ENCODE measurements around the gene RAB3A.

Gene RAB3A

GRCh38 chr19:18176367-18177310, 27.2 kb downstream of the RAB3A start:
- H3K27ac ChIP-seq (ENCODE audit: low read depth, low read length, severe bottlenecking): no peak overlapping the region
- H3K9me3 ChIP-seq (ENCODE audit: control insufficient read depth, low read length): no peaks in the 10 kb centered on the region
- H3K36me3 ChIP-seq (ENCODE audit: control insufficient read depth, insufficient read depth, low read length): no peaks in the 10 kb centered on the region
- 92 to 95% methylated on average over 12 to 17 of the region's 19 CpGs for WGBS, 2 experiments (ENCODE audit: insufficient coverage in 2 of 2)
- H3K4me3 ChIP-seq (ENCODE audit: extremely low read depth, insufficient read depth, low read length, poor library complexity, severe bottlenecking): no peak overlapping the region
- H3K4me1 ChIP-seq (ENCODE audit: control insufficient read depth, insufficient read depth, low read length, poor library complexity, severe bottlenecking): no peaks in the 10 kb centered on the region

GRCh38 chr19:18174983-18175382, 28.9 kb downstream of the RAB3A start:
- Histone ChIP-seq H3K27ac (ENCODE audit: low read depth, low read length, severe bottlenecking) (no peak overlapping the region), H3K36me3 (ENCODE audit: control insufficient read depth, insufficient read depth, low read length) (peaks cover 6% of the 10 kb centered on the region), H3K4me1 (ENCODE audit: control insufficient read depth, insufficient read depth, low read length, poor library complexity, severe bottlenecking) (no peaks in the 10 kb centered on the region), H3K4me3 (ENCODE audit: extremely low read depth, insufficient read depth, low read length, poor library complexity, severe bottlenecking) (no peak overlapping the region), H3K9me3 (ENCODE audit: control insufficient read depth, low read length) (no peaks in the 10 kb centered on the region)
- 94% methylated on average over 10 to 11 of the region's 11 CpGs for WGBS, 2 experiments (ENCODE audit: insufficient coverage in 2 of 2)

- Histone ChIP-seq H3K36me3 (ENCODE audit: control insufficient read depth, insufficient read depth, low read length) (peaks cover 16% of the 10 kb centered on the region), H3K4me3 (ENCODE audit: extremely low read depth, insufficient read depth, low read length, poor library complexity, severe bottlenecking) (peak within 1 kb of the TSS; percentile 27), H3K9me3 (ENCODE audit: control insufficient read depth, low read length) (no peaks in the 10 kb centered on the region), H3K27ac (ENCODE audit: low read depth, low read length, severe bottlenecking) (no peak within 1 kb of the TSS), H3K4me1 (ENCODE audit: control insufficient read depth, insufficient read depth, low read length, poor library complexity, severe bottlenecking) (no peaks in the 10 kb centered on the region)
- 3 to 5% methylated on average over 40 to 44 of the region's 47 CpGs for WGBS, 2 experiments (ENCODE audit: insufficient coverage in 2 of 2)
These were observed 30.1 kb downstream of the RAB3A start, which contains the start of gene IFI30 for GRCh38 chr19:18173572-18174288. Gene IFI30 (plus strand): TSS chr19:18173813. CDS start chr19:18173842, 29 bp downstream.

GRCh38 chr19:18173054-18173571, 30.7 kb downstream of the RAB3A start:
- no peaks in the 10 kb centered on the region for H3K9me3 ChIP-seq (ENCODE audit: control insufficient read depth, low read length)
- WGBS, 2 experiments (ENCODE audit: insufficient coverage in 2 of 2): 84 to 86% methylated on average over 10 to 13 of the region's 18 CpGs
- no peaks in the 10 kb centered on the region for H3K4me1 ChIP-seq (ENCODE audit: control insufficient read depth, insufficient read depth, low read length, poor library complexity, severe bottlenecking)
- no peak overlapping the region for H3K27ac ChIP-seq (ENCODE audit: low read depth, low read length, severe bottlenecking)
- H3K4me3 ChIP-seq (ENCODE audit: extremely low read depth, insufficient read depth, low read length, poor library complexity, severe bottlenecking): no peak overlapping the region
- peaks cover 21% of the 10 kb centered on the region for H3K36me3 ChIP-seq (ENCODE audit: control insufficient read depth, insufficient read depth, low read length)

GRCh38 chr19:18172331-18173053, 31.4 kb downstream of the RAB3A start:
- H3K27ac ChIP-seq (ENCODE audit: low read depth, low read length, severe bottlenecking): no peak overlapping the region
- no peak overlapping the region for H3K4me3 ChIP-seq (ENCODE audit: extremely low read depth, insufficient read depth, low read length, poor library complexity, severe bottlenecking)
- H3K36me3 ChIP-seq (ENCODE audit: control insufficient read depth, insufficient read depth, low read length): peaks cover 26% of the 10 kb centered on the region
- H3K9me3 ChIP-seq (ENCODE audit: control insufficient read depth, low read length): no peaks in the 10 kb centered on the region
- no peaks in the 10 kb centered on the region for H3K4me1 ChIP-seq (ENCODE audit: control insufficient read depth, insufficient read depth, low read length, poor library complexity, severe bottlenecking)
- WGBS, 2 experiments (ENCODE audit: insufficient coverage in 2 of 2): 85 to 86% methylated on average over 5 to 6 of the region's 7 CpGs

- Histone ChIP-seq H3K36me3 (ENCODE audit: control insufficient read depth, insufficient read depth, low read length) (peaks cover 30% of the 10 kb centered on the region), H3K27ac (ENCODE audit: low read depth, low read length, severe bottlenecking) (no peak overlapping the region), H3K4me3 (ENCODE audit: extremely low read depth, insufficient read depth, low read length, poor library complexity, severe bottlenecking) (no peak overlapping the region), H3K4me1 (ENCODE audit: control insufficient read depth, insufficient read depth, low read length, poor library complexity, severe bottlenecking) (no peaks in the 10 kb centered on the region), H3K9me3 (ENCODE audit: control insufficient read depth, low read length) (no peaks in the 10 kb centered on the region)
- 87 to 92% methylated on average over 6 to 8 of the region's 8 CpGs for WGBS, 2 experiments (ENCODE audit: insufficient coverage in 2 of 2)
These were observed 32.1 kb downstream of the RAB3A start for GRCh38 chr19:18171605-18172327.

GRCh38 chr19:18170714-18171255, 33.1 kb downstream of the RAB3A start:
- H3K4me1 ChIP-seq (ENCODE audit: control insufficient read depth, insufficient read depth, low read length, poor library complexity, severe bottlenecking): no peaks in the 10 kb centered on the region
- H3K9me3 ChIP-seq (ENCODE audit: control insufficient read depth, low read length): no peaks in the 10 kb centered on the region
- H3K4me3 ChIP-seq (ENCODE audit: extremely low read depth, insufficient read depth, low read length, poor library complexity, severe bottlenecking): no peak overlapping the region
- H3K36me3 ChIP-seq (ENCODE audit: control insufficient read depth, insufficient read depth, low read length): peaks cover 34% of the 10 kb centered on the region
- H3K27ac ChIP-seq (ENCODE audit: low read depth, low read length, severe bottlenecking): no peak overlapping the region
- 87 to 89% methylated on average over 8 to 13 of the region's 16 CpGs for WGBS, 2 experiments (ENCODE audit: insufficient coverage in 2 of 2)

GRCh38 chr19:18168673-18169381, 35.0 kb downstream of the RAB3A start:
- Histone ChIP-seq H3K4me3 (ENCODE audit: extremely low read depth, insufficient read depth, low read length, poor library complexity, severe bottlenecking) (no peak overlapping the region), H3K4me1 (ENCODE audit: control insufficient read depth, insufficient read depth, low read length, poor library complexity, severe bottlenecking) (no peaks in the 10 kb centered on the region), H3K36me3 (ENCODE audit: control insufficient read depth, insufficient read depth, low read length) (peaks cover 47% of the 10 kb centered on the region), H3K9me3 (ENCODE audit: control insufficient read depth, low read length) (no peaks in the 10 kb centered on the region), H3K27ac (ENCODE audit: low read depth, low read length, severe bottlenecking) (no peak overlapping the region)
- 96 to 97% methylated on average over 66 of the region's 66 CpGs for WGBS, 2 experiments (ENCODE audit: insufficient coverage in 2 of 2)

- H3K27ac ChIP-seq (ENCODE audit: low read depth, low read length, severe bottlenecking): no peak overlapping the region
- no peak overlapping the region for H3K4me3 ChIP-seq (ENCODE audit: extremely low read depth, insufficient read depth, low read length, poor library complexity, severe bottlenecking)
- 70 to 75% methylated on average over 13 of the region's 14 CpGs for WGBS, 2 experiments (ENCODE audit: insufficient coverage in 2 of 2)
- no peaks in the 10 kb centered on the region for H3K4me1 ChIP-seq (ENCODE audit: control insufficient read depth, insufficient read depth, low read length, poor library complexity, severe bottlenecking)
- H3K9me3 ChIP-seq (ENCODE audit: control insufficient read depth, low read length): no peaks in the 10 kb centered on the region
- H3K36me3 ChIP-seq (ENCODE audit: control insufficient read depth, insufficient read depth, low read length): peaks cover 53% of the 10 kb centered on the region
These were observed 35.7 kb downstream of the RAB3A start for GRCh38 chr19:18167975-18168645.

Measured in mesodermal cell (in vitro differentiated cells).